ENCODE results near the gene MOAP1.
A peak's percentile ranks its signal among the peaks of the same experiment; 100 is the strongest.
"Not testable (repeated sequence)": the region's sequence is repeated elsewhere in the genome, so short reads cannot be mapped to it uniquely, and the experiment has no call there.

Gene MOAP1

DNA sequence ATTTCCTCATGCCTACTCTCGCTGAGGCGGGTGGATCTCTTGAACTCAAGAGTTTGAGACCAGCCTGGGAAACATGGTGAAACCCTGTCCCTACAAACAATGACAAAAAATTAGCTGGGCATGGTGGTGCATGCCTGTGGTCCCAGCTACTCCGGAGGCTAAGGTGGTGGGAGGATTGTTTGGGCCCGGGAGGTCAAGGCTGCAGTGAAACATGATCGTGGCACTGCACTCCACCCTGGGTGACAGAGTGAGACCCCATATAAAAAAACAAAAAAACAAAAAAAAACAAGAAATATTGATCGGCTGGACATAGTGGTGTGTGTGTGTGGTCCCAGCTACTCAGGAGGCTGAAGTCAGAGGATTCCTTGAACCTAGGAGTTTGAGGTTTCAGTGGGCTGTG is 9.2 kb downstream of the MOAP1 start:
- DNase-seq = no peak
- H3K9me3 ChIP-seq = no peaks in the 10 kb centered on the region
- no peaks in the 10 kb centered on the region for H3K36me3 ChIP-seq
- H3K4me1 ChIP-seq = peaks cover 10% of the 10 kb centered on the region
- TF ChIP-seq, protein P1, sequence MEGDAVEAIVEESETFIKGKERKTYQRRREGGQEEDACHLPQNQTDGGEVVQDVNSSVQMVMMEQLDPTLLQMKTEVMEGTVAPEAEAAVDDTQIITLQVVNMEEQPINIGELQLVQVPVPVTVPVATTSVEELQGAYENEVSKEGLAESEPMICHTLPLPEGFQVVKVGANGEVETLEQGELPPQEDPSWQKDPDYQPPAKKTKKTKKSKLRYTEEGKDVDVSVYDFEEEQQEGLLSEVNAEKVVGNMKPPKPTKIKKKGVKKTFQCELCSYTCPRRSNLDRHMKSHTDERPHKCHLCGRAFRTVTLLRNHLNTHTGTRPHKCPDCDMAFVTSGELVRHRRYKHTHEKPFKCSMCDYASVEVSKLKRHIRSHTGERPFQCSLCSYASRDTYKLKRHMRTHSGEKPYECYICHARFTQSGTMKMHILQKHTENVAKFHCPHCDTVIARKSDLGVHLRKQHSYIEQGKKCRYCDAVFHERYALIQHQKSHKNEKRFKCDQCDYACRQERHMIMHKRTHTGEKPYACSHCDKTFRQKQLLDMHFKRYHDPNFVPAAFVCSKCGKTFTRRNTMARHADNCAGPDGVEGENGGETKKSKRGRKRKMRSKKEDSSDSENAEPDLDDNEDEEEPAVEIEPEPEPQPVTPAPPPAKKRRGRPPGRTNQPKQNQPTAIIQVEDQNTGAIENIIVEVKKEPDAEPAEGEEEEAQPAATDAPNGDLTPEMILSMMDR (IDR thresholded peaks at IDR 0.05; ENCODE audit: low read depth, low read length) = no peak
- H3K4me3 ChIP-seq (ENCODE audit: low read depth, low read length) = no peak overlapping the region
- H3K27me3 ChIP-seq = no peaks in the 10 kb centered on the region

DNA sequence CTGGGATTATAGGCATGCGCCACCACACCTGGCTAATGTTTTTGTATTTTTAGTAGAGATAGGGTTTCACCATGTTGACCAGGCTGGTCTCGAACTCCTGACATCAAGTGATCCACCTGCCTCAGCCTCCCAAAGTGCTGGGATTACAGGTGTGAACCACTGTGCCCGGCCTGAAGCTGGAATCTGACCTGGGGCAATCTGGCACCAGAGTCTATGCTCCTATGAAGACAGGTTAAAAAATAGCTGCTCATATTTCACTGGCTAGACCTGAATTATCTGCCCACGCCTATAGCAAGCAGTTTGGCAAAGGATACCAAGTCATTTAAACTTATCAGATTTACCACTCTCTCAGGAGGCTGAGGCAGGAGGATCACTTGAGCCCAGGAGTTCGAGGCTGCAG is 10.0 kb downstream of the MOAP1 start:
- H3K4me1 ChIP-seq = peaks cover 10% of the 10 kb centered on the region
- H3K27me3 ChIP-seq; DNase-seq; H3K9me3 ChIP-seq; H3K36me3 ChIP-seq; H3K4me3 ChIP-seq (ENCODE audit: low read depth, low read length): not testable (repeated sequence)

DNA sequence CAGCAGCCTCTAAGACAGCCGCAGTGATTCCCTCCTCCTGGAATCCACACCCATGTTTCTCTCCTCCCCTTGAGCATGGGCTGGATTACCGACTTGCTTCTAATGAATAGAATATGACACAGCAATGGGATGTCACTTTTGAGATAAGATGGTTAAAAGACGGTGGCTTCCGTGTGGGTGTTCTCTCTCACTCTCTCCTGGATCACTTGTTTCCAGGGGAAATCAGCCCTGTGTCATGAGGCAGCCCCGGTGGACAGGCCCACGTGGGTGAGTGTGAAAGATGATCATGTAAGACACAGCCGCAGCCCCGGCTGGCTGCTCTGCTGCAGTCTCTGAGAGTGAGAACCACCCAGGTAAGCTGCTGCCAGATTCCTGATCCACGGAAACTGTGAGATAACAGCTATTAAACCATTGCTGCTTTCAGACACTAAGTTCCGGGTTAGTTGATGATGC is 10.7 kb downstream of the MOAP1 start:
- TF ChIP-seq, protein P1 (IDR thresholded peaks at IDR 0.05; ENCODE audit: low read depth, low read length) = no peak
- Histone ChIP-seq H3K36me3 (no peaks in the 10 kb centered on the region), H3K9me3 (no peaks in the 10 kb centered on the region), H3K4me3 (ENCODE audit: low read depth, low read length) (no peak overlapping the region; the same call in 1 of the 2 replicates), H3K27me3 (no peaks in the 10 kb centered on the region), H3K4me1 (peaks cover 10% of the 10 kb centered on the region)
- DNase-seq = peak; percentile 47

DNA sequence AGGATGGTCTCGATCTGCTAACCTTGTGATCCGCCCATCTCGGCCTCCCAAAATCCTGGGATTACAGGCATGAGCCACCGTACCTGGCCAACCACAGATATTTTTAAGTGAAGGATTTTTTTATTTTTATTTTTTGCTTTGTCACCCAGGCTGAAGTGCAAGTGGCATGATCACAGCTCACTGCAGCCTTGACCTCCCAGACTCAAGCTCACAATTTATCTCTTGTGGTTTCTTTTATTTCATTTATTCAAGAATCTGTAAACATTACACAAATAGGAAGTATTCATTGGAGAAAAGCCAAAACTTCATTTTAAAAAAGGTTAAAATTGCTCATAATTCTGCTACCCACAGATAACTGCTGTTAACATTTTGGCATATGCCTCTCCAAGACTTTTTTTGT is 13.3 kb downstream of the MOAP1 start:
- Histone ChIP-seq H3K36me3 (no peaks in the 10 kb centered on the region), H3K27me3 (no peaks in the 10 kb centered on the region), H3K4me3 (ENCODE audit: low read depth, low read length) (no peak overlapping the region), H3K4me1 (peaks cover 10% of the 10 kb centered on the region), H3K9me3 (no peaks in the 10 kb centered on the region)
- no peak for DNase-seq
- TF ChIP-seq, protein P1 (IDR thresholded peaks at IDR 0.05; ENCODE audit: low read depth, low read length) = no peak

DNA sequence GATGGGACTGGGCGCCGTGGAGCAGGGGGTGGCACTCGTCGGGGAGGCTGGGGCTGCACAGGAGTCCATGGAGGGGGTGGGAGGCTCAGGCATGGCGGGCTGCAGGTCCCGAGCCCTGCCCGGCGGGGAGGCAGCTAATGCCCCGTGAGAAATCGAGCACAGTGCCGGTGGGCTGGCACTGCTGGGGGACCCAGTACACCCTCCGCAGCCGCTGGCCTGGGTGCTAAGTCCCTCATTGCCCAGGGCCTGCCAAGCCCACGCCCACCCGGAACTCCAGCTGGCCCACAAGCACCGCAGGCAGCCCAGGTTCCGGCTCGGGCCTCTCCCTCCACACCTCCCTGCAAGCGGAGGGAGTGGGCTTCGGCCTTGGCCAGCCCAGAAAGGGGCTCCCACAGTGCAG is 14.6 kb downstream of the MOAP1 start:
- DNase-seq; H3K4me3 ChIP-seq (ENCODE audit: low read depth, low read length): not testable (repeated sequence)
- peaks cover 10% of the 10 kb centered on the region for H3K4me1 ChIP-seq

DNA sequence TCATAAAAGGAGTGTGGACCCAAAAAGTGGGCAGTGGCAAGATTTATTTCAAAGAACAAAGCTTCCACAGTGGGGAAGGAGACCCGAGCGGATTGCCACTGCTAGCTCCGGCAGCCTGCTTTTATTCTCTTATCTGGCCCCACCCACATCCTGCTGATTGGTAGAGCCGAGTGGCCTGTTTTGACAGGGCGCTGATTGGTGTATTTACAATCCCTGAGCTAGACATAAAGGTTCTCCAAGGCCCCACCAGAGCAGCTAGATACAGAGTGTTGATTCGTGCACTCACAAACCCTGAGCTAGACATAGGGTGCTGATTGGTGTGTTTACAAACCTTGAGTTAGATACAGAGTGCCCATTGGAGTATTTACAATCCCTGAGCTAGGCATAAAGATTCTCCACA is 15.1 kb downstream of the MOAP1 start:
- H3K36me3 ChIP-seq; H3K27me3 ChIP-seq; DNase-seq; H3K4me3 ChIP-seq (ENCODE audit: low read depth, low read length); H3K9me3 ChIP-seq: not testable (repeated sequence)
- peaks cover 10% of the 10 kb centered on the region for H3K4me1 ChIP-seq

More for the DNA sequence above, 14.6 kb downstream of the MOAP1 start:
- not testable (repeated sequence) for H3K36me3 ChIP-seq, H3K9me3 ChIP-seq, H3K27me3 ChIP-seq

DNA sequence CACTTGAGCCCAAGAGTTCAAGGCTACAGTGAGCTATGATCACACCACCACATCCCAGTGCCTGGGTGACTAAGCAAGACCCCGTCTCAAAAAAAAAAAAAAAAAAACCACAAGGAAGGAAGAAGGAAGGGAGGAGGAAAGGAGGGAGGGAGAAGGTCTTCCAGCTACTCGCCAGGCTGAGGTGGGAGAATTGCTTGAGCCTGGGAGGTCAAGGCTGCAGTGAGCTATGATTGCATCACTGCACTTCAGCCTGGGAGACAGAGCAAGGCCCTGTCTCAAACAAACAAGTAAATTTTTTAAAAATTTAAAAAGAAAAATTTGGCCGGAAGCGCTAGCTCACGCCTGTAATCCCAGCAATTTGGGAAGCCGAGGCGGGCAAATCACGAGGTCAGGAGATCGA is 16.1 kb downstream of the MOAP1 start:
- H3K4me3 ChIP-seq (ENCODE audit: low read depth, low read length); DNase-seq; H3K27me3 ChIP-seq; H3K4me1 ChIP-seq; H3K36me3 ChIP-seq; H3K9me3 ChIP-seq: not testable (repeated sequence)

DNA sequence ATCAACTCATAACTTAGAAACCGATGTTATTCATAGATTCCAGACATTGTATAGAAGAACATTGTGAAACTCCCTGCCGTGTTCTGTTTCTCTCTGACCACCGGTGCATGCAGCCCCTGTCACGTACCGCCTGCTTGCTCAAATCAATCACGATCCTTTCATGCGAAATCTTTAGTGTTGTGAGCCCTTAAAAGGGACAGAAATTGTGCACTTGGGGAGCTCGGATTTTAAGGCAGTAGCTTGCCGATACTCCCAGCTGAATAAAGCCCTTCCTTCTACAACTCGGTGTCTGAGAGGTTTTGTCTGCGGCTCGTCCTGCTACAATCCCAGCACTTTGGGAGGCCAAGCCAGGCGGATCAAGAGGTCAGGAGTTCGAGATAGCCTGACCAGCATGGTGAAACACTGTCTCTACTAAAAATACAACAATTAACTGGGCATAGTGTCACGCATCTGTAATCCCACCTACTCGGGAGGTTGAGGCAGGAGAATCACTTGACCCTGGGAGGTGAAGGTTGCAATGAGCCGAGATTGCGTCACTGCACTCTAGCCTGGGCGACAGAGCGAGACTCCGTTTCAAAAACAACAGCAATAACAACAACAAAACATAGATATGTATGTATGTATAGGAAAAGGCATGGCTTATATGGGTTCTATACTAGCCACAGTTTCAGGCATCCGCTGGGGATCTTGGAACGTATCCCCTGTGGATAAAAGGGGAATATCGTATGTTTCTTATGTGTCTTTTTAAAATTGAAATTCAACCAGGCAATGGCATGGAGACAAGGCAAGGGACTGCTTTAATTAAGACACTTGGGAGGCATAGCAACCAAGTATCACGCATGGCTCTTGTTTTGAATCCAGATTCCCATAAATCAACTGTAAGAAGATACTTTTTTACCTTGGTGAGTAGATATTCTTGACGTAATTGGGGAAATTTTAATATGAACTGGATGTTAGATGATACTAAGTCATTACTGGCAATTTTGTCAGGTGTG is 19.1 kb downstream of the MOAP1 start:
- H3K36me3 ChIP-seq; DNase-seq; H3K9me3 ChIP-seq; H3K4me1 ChIP-seq; H3K27me3 ChIP-seq; H3K4me3 ChIP-seq (ENCODE audit: low read depth, low read length): not testable (repeated sequence)

Data from BE2C (cell line).